Gastroesophageal sphincter (tissue), 4 donors: ENCODE data around the gene KMT2C. TPM values are rescaled to one million over a fixed set of nuclear protein-coding genes. Genes with fewer than 3 reads are reported as not detected.

Experiments used
- ATAC-seq: fragments of 150-250 bp; one replicate; pipeline ENCODE4 v1.9.1; 2016; ENCODE audit warnings: mild to moderate bottlenecking, moderate library complexity
- H3K27ac ChIP-seq, 4 donors: fragments of 200-600 bp; sonication (generic) in 3 of 4; 1 replicate in 3 of 4; 2 replicates in 1 of 4; pipeline ENCODE4 v1.5.1; 2016 to 2019
- H3K27me3 ChIP-seq: fragments of 200-600 bp; sonication (generic); one replicate; pipeline ENCODE4 v1.5.1; 2019
- H3K36me3 ChIP-seq, 2 donors: fragments of 200-600 bp; sonication (generic); one replicate each; pipeline ENCODE4 v1.5.1; 2019; ENCODE audit warnings: control low read depth in 1 of 2
- H3K4me1 ChIP-seq, 3 donors: fragments of 200-600 bp; sonication (generic); 1 replicate in 2 of 3; 2 replicates in 1 of 3; pipeline ENCODE4 v1.5.1; 2016 to 2019; ENCODE audit warnings: control low read depth in 2 of 3
- H3K4me3 ChIP-seq, 2 donors: fragments of 200-600 bp; sonication (generic); one replicate each; pipeline ENCODE4 v1.5.1; 2019; ENCODE audit warnings: mild to moderate bottlenecking in 1 of 2, moderate library complexity in 1 of 2
- H3K9me3 ChIP-seq, 3 donors: fragments of 200-600 bp; sonication (generic); one replicate each; pipeline ENCODE4 v1.5.1; 2017 to 2019; ENCODE audit warnings: control low read depth in 2 of 3
- CTCF ChIP-seq, 4 experiments: fragments of 200-600 bp in 2 of 4; fragments of 450-650 bp in 2 of 4; sonication (generic) in 1 of 4; IDR thresholded peaks; one replicate each; pipeline ENCODE4 v1.5.1; 2017 to 2019; ENCODE audit warnings: antibody characterized with exemption in 4 of 4, mild to moderate bottlenecking in 2 of 4, moderate library complexity in 2 of 4
- EP300 ChIP-seq: sonication (generic); formaldehyde crosslinking; IDR thresholded peaks from one replicate; pipeline ENCODE4 v1.6.1; 2017; ENCODE audit warnings: antibody characterized with exemption, mild to moderate bottlenecking
- POLR2A ChIP-seq, 2 donors: fragments of 450-650 bp; IDR thresholded peaks; one replicate each; pipeline ENCODE4 v1.6.1; 2017; ENCODE audit warnings: antibody characterized with exemption in 2 of 2, mild to moderate bottlenecking in 2 of 2, moderate library complexity in 1 of 2
- POLR2AphosphoS5 ChIP-seq: sonication (generic); formaldehyde crosslinking; IDR thresholded peaks from one replicate; pipeline ENCODE4 v1.6.1; 2017; ENCODE audit warnings: antibody characterized with exemption
- WGBS, 2 donors: methylation state at CpG; one replicate each; pipeline ENCODE4 v1.1.5; 2018; ENCODE audit warnings: low coverage in 1 of 2; 5-methylcytosine and 5-hydroxymethylcytosine counted together
- total RNA-seq, 4 donors: library from RNA; depleted of rRNA; stranded (reverse); fragments of >200 nt; gene quantifications; one replicate each; pipeline ENCODE4 v1.1.0, GENCODE V29; 2016

The KMT2C gene
- total RNA-seq, 4 donors from 2014 or later = 63.0 to 84.8 (median 75.5) TPM

GRCh38 chr7:152152267-152152666 lies 283.5 kb downstream of the KMT2C start:
- Histone ChIP-seq H3K4me1 (no peaks in the 10 kb centered on the region), H3K27ac (no peak overlapping the region), H3K9me3 (no peaks in the 10 kb centered on the region), H3K4me3 (no peak overlapping the region), H3K36me3 (peaks cover 11 to 100% of the 10 kb centered on the region in 2 donors), H3K27me3 (no peaks in the 10 kb centered on the region)
- no peak for ATAC-seq
- WGBS, 2 donors = 86 to 91% methylated on average over 4 to 5 of the region's 5 CpGs
- TF ChIP-seq EP300 (no peak), POLR2AphosphoS5 (no peak), CTCF (IDR thresholded peaks at IDR 0.05) (no peak), POLR2A (IDR thresholded peaks at IDR 0.05) (no peak)

GRCh38 chr7:152149363-152149762 lies 286.4 kb downstream of the KMT2C start:
- H3K9me3 ChIP-seq = no peaks in the 10 kb centered on the region
- no peak overlapping the region for H3K4me3 ChIP-seq
- H3K4me1 ChIP-seq = no peaks in the 10 kb centered on the region
- no peak for ATAC-seq
- no peaks in the 10 kb centered on the region for H3K27me3 ChIP-seq
- no peak overlapping the region for H3K27ac ChIP-seq
- TF ChIP-seq CTCF (IDR thresholded peaks at IDR 0.05) (no peak), POLR2A (IDR thresholded peaks at IDR 0.05) (no peak), EP300 (no peak), POLR2AphosphoS5 (no peak)
- peaks cover 7 to 100% of the 10 kb centered on the region in 2 donors for H3K36me3 ChIP-seq
- whole genome bisulfite sequencing, 2 donors = 72 to 78% methylated on average over 6 of the region's 6 CpGs

- peaks cover 1 to 100% of the 10 kb centered on the region in 2 donors for H3K36me3 ChIP-seq
- no peak overlapping the region for H3K4me3 ChIP-seq
- ATAC-seq = no peak
- no peaks in the 10 kb centered on the region for H3K27me3 ChIP-seq
- H3K4me1 ChIP-seq = no peaks in the 10 kb centered on the region
- no peak for TF ChIP-seq EP300
- TF ChIP-seq POLR2AphosphoS5 = no peak
- no peak for TF ChIP-seq POLR2A (IDR thresholded peaks at IDR 0.05)
- no peak for TF ChIP-seq CTCF (IDR thresholded peaks at IDR 0.05)
- no peaks in the 10 kb centered on the region for H3K9me3 ChIP-seq
- no peak overlapping the region for H3K27ac ChIP-seq
- 92 to 96% methylated on average over 2 to 3 of the region's 5 CpGs for WGBS, 2 donors
Observed at GRCh38 chr7:152148706-152149105, 287.1 kb downstream of the KMT2C start.

GRCh38 chr7:152145853-152146466 lies 289.8 kb downstream of the KMT2C start:
- Histone ChIP-seq H3K36me3 (peaks cover 0 to 100% of the 10 kb centered on the region in 2 donors), H3K27me3 (no peaks in the 10 kb centered on the region), H3K4me3 (no peak overlapping the region), H3K27ac (no peak overlapping the region), H3K4me1 (no peaks in the 10 kb centered on the region), H3K9me3 (no peaks in the 10 kb centered on the region)
- peak; percentile 19 for ATAC-seq
- WGBS, 2 donors = 43 to 58% methylated on average over 2 of the region's 4 CpGs
- TF ChIP-seq CTCF (IDR thresholded peaks at IDR 0.05) = peak; percentile 16 to 62 (median 36)
- no peak for TF ChIP-seq POLR2AphosphoS5

- H3K4me1 ChIP-seq = no peaks in the 10 kb centered on the region
- no peak overlapping the region for H3K4me3 ChIP-seq
- H3K27ac ChIP-seq = no peak overlapping the region
- ATAC-seq = no peak
- H3K36me3 ChIP-seq = peaks cover 0 to 100% of the 10 kb centered on the region in 2 donors
- H3K27me3 ChIP-seq = no peaks in the 10 kb centered on the region
- TF ChIP-seq POLR2AphosphoS5 = no peak
- no peak for TF ChIP-seq POLR2A (IDR thresholded peaks at IDR 0.05)
- TF ChIP-seq CTCF (IDR thresholded peaks at IDR 0.05) = no peak
- no peak for TF ChIP-seq EP300
- 73 to 83% methylated on average over 11 to 12 of the region's 12 CpGs for WGBS, 2 donors
- H3K9me3 ChIP-seq = no peaks in the 10 kb centered on the region
Observed at GRCh38 chr7:152144557-152145245, 291.1 kb downstream of the KMT2C start.
